ENCODE measurements around the gene HTRA3. TPM values are rescaled to one million over a fixed set of nuclear protein-coding genes. Genes with fewer than 3 reads are reported as not detected.

Gene HTRA3
- total RNA-seq, 2 experiments from 2014 or later = not detected

DNA sequence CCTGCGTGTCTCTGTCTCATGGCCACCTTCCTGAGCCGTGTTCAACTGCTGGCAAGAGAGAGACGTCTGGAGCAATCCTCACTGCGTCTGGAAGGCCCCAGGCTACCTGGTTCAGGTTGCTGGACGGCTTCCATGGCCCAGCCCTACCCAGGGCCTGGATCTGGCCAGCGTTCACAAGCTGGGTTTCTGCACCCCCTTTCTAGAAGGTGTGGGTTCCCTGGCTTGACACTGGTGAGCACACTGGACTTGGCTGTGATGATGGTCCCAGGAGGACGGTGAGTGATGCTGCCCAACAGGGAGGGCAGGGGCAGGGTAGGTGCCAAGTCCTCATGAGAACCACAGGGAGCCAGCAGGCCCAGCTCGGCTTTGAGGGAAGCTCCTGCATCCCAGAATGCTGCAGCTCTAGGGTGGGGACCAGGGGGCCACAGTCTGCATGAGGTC lies 63.4 kb downstream of the HTRA3 start:
- Histone ChIP-seq H3K36me3 (ENCODE audit: insufficient read depth, low read length) (no peaks in the 10 kb centered on the region), H3K4me3 (ENCODE audit: low read length) (no peak overlapping the region), H3K27me3 (ENCODE audit: control insufficient read depth in 1 of 2, insufficient read depth in 2 of 2, low read length in 2 of 2) (peaks cover 0 to 2% of the 10 kb centered on the region in 2 experiments), H3K27ac (ENCODE audit: low read depth in 1 of 2, low read length in 2 of 2) (no peak overlapping the region), H3K4me1 (ENCODE audit: insufficient read depth, low read length) (no peaks in the 10 kb centered on the region), H3K9me3 (ENCODE audit: control insufficient read depth in 1 of 2, insufficient read depth in 1 of 2, low read length in 2 of 2) (peaks cover 17 to 27% of the 10 kb centered on the region in 2 experiments)
- ChIA-PET CTCF (no interaction called here), POLR2A (no interaction called here)
- no peak overlapping the region for H3K27ac Mint-ChIP-seq
- ATAC-seq (ENCODE audit: poor library complexity) = no peak
- no peak overlapping the region for H3K4me3 Mint-ChIP-seq
- peak in 1 of 14 experiments; percentile 8 for DNase-seq
- intact Hi-C loops (cut with DNase I, micrococcal nuclease) = no loop called here
- no peaks in the 10 kb centered on the region for H3K27me3 Mint-ChIP-seq
- H3K9me3 Mint-ChIP-seq = peaks cover 14% of the 10 kb centered on the region
- TF ChIP-seq, protein P1, sequence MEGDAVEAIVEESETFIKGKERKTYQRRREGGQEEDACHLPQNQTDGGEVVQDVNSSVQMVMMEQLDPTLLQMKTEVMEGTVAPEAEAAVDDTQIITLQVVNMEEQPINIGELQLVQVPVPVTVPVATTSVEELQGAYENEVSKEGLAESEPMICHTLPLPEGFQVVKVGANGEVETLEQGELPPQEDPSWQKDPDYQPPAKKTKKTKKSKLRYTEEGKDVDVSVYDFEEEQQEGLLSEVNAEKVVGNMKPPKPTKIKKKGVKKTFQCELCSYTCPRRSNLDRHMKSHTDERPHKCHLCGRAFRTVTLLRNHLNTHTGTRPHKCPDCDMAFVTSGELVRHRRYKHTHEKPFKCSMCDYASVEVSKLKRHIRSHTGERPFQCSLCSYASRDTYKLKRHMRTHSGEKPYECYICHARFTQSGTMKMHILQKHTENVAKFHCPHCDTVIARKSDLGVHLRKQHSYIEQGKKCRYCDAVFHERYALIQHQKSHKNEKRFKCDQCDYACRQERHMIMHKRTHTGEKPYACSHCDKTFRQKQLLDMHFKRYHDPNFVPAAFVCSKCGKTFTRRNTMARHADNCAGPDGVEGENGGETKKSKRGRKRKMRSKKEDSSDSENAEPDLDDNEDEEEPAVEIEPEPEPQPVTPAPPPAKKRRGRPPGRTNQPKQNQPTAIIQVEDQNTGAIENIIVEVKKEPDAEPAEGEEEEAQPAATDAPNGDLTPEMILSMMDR (IDR thresholded peaks at IDR 0.05) = no peak
- no peaks in the 10 kb centered on the region for H3K4me1 Mint-ChIP-seq (ENCODE audit: low read depth)
- H3K36me3 Mint-ChIP-seq (ENCODE audit: low read depth) = no peaks in the 10 kb centered on the region

DNA sequence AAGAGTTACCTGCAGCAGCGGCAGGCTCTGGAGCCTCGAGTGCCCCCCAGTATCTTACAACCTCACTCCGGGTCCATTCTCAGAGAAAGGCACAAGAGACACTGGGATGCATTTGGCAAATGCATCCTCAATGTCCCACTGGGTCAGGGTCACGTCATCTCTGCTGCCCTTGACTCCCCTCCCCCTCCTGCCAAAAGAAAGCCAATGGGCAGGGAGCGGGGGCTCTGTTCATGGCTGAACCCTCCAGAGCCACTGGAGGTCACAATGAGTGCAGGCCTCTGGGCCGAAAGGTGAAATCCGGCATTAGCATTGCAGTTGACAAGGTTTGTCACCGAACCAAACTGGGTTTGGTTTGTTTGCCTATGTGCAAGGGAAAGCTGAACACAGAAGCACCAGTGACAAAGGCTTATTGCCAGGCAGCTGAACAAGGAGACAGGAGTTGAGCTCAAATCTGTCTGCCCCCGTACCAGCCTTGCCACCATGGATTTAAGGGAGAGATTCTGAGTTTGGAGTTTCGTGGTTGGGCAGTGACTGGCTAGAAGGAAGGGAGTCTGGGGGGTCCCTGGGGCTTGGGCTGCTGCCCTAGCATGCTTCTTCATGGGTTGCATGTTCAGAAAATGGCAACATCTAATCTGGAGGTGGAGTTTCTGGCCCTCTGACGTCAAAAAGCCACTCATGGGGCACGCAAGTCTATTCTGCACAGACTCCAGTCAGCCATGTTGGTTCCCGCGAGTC lies 64.3 kb downstream of the HTRA3 start:
- POLR2A ChIA-PET = no interaction called here
- Histone ChIP-seq H3K4me3 (ENCODE audit: low read length) (no peak overlapping the region), H3K9me3 (ENCODE audit: control insufficient read depth in 1 of 2, insufficient read depth in 1 of 2, low read length in 2 of 2) (peaks cover 17 to 27% of the 10 kb centered on the region in 2 experiments), H3K4me1 (ENCODE audit: insufficient read depth, low read length) (no peaks in the 10 kb centered on the region), H3K27ac (ENCODE audit: low read depth in 1 of 2, low read length in 2 of 2) (no peak overlapping the region), H3K36me3 (ENCODE audit: insufficient read depth, low read length) (no peaks in the 10 kb centered on the region), H3K27me3 (ENCODE audit: control insufficient read depth in 1 of 2, insufficient read depth in 2 of 2, low read length in 2 of 2) (peaks cover 0 to 2% of the 10 kb centered on the region in 2 experiments)
- intact Hi-C loops (cut with DNase I, micrococcal nuclease) = no loop called here
- ATAC-seq (ENCODE audit: poor library complexity) (no peak), DNase-seq (peak in 1 of 14 experiments; percentile 14)
- no peak overlapping the region for H3K4me3 Mint-ChIP-seq
- H3K27ac Mint-ChIP-seq = no peak overlapping the region
- H3K27me3 Mint-ChIP-seq = no peaks in the 10 kb centered on the region
- TF ChIP-seq, protein P1 (IDR thresholded peaks at IDR 0.05) = no peak
- CTCF ChIA-PET = no interaction called here
- H3K9me3 Mint-ChIP-seq = peaks cover 14% of the 10 kb centered on the region
- H3K36me3 Mint-ChIP-seq (ENCODE audit: low read depth) = no peaks in the 10 kb centered on the region
- no peaks in the 10 kb centered on the region for H3K4me1 Mint-ChIP-seq (ENCODE audit: low read depth)

DNA sequence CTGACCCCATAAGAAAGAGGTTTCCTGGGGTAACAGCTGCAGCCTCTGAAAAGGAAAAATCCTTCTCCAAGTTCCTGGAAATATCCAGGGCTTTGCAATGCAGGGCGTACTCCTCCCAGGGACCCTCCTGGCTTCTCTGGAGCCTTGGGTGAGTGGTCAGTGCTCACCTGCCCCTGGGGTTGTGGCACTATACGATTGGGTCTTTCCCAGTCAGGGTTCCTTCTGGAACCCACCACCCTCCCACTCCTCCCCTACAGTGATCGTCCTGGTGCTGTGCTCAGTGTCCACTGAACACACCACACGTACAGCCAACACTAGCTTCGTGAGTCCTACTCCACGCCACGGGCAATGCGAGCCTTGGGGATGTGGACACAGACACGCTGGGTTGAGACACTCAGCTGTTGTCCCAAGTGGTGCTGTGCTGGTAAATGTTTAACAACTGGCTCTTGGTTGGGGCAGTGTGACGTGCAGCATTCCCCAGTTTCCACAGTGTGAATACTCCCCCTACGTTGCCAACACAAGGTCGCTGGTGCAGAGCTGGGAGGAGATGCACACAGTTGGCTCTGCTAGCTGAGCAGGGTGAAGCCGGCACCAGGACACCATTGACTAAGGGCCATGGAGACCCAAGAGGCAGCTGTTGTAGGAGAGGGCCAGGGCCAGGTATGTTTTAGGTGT lies 65.4 kb downstream of the HTRA3 start:
- ChIA-PET CTCF (no interaction called here), POLR2A (no interaction called here)
- ATAC-seq (ENCODE audit: poor library complexity) (no peak), DNase-seq (peak in 1 of 14 experiments; percentile 2)
- Histone ChIP-seq H3K4me1 (ENCODE audit: insufficient read depth, low read length) (no peaks in the 10 kb centered on the region), H3K9me3 (ENCODE audit: control insufficient read depth in 1 of 2, insufficient read depth in 1 of 2, low read length in 2 of 2) (peaks cover 17 to 27% of the 10 kb centered on the region in 2 experiments), H3K4me3 (ENCODE audit: low read length) (no peak overlapping the region), H3K27me3 (ENCODE audit: control insufficient read depth in 1 of 2, insufficient read depth in 2 of 2, low read length in 2 of 2) (peaks cover 0 to 2% of the 10 kb centered on the region in 2 experiments), H3K27ac (ENCODE audit: low read depth in 1 of 2, low read length in 2 of 2) (no peak overlapping the region), H3K36me3 (ENCODE audit: insufficient read depth, low read length) (no peaks in the 10 kb centered on the region)
- intact Hi-C loops (cut with DNase I, micrococcal nuclease) = no loop called here
- no peaks in the 10 kb centered on the region for H3K27me3 Mint-ChIP-seq
- H3K9me3 Mint-ChIP-seq = peaks cover 14% of the 10 kb centered on the region
- TF ChIP-seq, protein P1 (IDR thresholded peaks at IDR 0.05) = no peak
- H3K4me3 Mint-ChIP-seq = no peak overlapping the region
- no peak overlapping the region for H3K27ac Mint-ChIP-seq
- H3K4me1 Mint-ChIP-seq (ENCODE audit: low read depth) = no peaks in the 10 kb centered on the region
- no peaks in the 10 kb centered on the region for H3K36me3 Mint-ChIP-seq (ENCODE audit: low read depth)
